ENCODE data around the gene TSTD1. TPM values are rescaled to one million over a fixed set of nuclear protein-coding genes. Genes with fewer than 3 reads are reported as not detected.

Gene TSTD1
- total RNA-seq, 1 donor from 2014 or later, result 53.7 TPM

DNA sequence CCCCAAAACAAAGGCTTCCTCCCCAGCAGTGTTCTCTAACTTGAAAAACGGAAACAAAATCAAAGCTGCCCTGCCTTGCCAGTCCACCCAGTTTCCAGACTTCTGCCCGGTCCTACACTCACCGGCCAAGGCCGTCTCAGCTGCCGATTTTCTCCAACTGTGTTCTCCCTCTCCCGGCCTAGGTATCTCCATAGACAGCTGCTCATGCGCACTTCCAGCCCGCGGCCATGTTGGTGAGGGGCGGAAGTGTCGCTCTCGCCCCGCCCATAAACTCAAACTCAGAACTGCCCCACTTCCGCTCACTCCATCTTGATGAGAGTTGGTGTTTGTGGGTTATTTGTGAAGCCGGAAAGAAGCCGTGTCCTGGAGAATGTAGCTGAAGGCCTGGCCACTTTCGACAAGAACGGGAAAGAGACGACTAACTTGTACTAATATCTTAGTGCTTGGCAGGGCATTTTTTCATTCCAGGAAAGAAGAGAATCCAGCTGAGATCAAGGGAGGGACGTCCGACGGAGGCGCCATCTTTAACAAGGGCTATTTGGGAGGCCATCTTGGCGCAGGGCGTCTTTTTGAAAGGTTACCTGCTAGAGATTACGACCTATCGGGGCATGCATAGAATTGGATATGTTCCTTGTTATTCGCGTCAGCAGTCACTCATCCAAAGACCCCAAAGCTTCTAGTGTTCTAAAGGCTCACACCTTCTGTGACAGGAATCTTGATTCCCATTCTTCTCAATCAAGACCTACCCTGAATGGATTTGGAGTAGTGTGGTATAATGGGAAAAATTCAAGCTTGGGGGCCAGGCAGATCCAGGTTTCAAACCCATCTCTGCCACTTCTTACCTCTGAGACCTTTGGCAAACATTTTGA is 7.2 kb upstream of the TSTD1 start, which contains the start of gene USF1:
USF1 (minus strand) TSS at position 242 of the 869 bp plus-strand sequence. CDS start 2,702 bp downstream, outside the sequence.
- TF ChIP-seq, protein P1, sequence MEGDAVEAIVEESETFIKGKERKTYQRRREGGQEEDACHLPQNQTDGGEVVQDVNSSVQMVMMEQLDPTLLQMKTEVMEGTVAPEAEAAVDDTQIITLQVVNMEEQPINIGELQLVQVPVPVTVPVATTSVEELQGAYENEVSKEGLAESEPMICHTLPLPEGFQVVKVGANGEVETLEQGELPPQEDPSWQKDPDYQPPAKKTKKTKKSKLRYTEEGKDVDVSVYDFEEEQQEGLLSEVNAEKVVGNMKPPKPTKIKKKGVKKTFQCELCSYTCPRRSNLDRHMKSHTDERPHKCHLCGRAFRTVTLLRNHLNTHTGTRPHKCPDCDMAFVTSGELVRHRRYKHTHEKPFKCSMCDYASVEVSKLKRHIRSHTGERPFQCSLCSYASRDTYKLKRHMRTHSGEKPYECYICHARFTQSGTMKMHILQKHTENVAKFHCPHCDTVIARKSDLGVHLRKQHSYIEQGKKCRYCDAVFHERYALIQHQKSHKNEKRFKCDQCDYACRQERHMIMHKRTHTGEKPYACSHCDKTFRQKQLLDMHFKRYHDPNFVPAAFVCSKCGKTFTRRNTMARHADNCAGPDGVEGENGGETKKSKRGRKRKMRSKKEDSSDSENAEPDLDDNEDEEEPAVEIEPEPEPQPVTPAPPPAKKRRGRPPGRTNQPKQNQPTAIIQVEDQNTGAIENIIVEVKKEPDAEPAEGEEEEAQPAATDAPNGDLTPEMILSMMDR (IDR thresholded peaks at IDR 0.05; ENCODE audit: unreplicated experiment), result peak; percentile 17
- H3K36me3 Mint-ChIP-seq, result peaks cover 39% of the 10 kb centered on the region
- H3K4me3 Mint-ChIP-seq, result peak within 1 kb of the TSS; percentile 91
- peak within 1 kb of the TSS; percentile 100 for H3K27ac Mint-ChIP-seq
- DNase-seq (ENCODE audit: low spot score in 2 of 2, unreplicated experiment in 2 of 2), result peak; percentile 86 to 95
- peaks cover 23% of the 10 kb centered on the region for H3K4me1 Mint-ChIP-seq
- peaks cover 24% of the 10 kb centered on the region for H3K9me3 Mint-ChIP-seq
- H3K27me3 Mint-ChIP-seq (ENCODE audit: low read depth), result no peaks in the 10 kb centered on the region

DNA sequence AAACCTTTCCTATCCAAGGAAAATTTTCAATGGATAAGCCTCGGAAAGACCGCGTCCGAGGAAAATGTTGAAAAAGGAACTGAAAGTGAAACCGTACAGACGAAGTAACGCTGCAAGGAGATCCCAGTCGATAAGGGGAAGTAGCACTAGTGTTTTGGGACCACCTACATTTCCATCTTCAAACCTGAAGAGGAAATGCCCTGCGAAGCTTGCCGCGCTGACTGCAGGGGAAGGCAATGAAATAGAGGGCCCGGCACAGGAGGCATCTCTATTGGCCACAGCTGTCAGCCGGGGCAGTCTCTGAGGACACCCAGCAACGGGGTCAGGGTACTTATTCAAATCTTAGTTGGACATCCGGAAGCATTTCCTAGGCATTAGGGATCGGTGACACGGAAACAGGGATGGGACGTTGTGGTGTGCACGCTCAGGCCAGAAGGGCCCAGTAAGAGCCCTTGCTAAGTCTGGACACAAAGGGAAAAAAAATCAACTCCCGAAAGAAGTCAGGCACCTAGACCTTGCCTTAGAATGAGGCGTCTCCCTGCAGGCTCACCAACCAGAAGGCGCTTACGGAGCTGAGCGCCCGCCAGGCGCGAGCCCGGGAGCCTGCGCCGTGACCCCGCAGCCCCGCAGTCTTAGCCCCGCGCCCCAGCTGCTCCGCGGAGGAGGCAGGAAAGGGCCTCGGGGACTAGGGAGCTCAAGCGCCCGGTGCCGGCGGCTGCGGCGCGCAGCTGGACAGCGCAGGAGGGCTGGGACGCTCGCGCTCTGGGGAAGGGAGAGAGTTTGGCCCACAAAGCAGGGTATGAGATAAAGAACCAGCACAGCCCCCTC is 6.4 kb upstream of the TSTD1 start:
- Mint-ChIP-seq H3K36me3 (peaks cover 43% of the 10 kb centered on the region), H3K4me1 (peaks cover 23% of the 10 kb centered on the region), H3K4me3 (peak overlapping the region; percentile 91), H3K27me3 (ENCODE audit: low read depth) (no peaks in the 10 kb centered on the region), H3K27ac (peak overlapping the region; percentile 100), H3K9me3 (peaks cover 24% of the 10 kb centered on the region)
- TF ChIP-seq, protein P1 (IDR thresholded peaks at IDR 0.05; ENCODE audit: unreplicated experiment), result no peak
- DNase-seq (ENCODE audit: low spot score in 2 of 2, unreplicated experiment in 2 of 2), result peak in 1 of 2 experiments; percentile 48

DNA sequence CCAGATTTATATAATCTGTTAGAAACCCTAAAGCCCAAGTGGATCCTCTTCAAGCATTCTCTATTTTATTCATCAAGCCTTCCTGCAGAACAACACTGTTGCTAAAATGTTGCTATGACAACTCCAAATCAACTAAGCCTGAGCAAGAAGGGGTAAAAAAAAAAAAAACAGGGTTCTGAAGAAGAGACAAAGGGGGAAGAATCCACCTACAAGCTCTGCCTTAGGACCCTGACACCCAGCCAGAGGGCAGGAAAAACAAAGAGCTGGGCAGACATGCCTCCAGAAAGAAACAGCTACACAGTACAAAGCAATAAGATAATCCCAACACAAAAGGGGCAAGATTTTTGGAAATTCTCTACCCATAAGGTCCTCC is 5.8 kb upstream of the TSTD1 start:
- H3K27me3 Mint-ChIP-seq (ENCODE audit: low read depth), result no peaks in the 10 kb centered on the region
- DNase-seq (ENCODE audit: low spot score in 2 of 2, unreplicated experiment in 2 of 2), result no peak
- peak overlapping the region; percentile 100 for H3K27ac Mint-ChIP-seq
- H3K9me3 Mint-ChIP-seq, result peaks cover 24% of the 10 kb centered on the region
- H3K4me3 Mint-ChIP-seq, result peak overlapping the region; percentile 91
- TF ChIP-seq, protein P1 (IDR thresholded peaks at IDR 0.05; ENCODE audit: unreplicated experiment), result no peak
- peaks cover 47% of the 10 kb centered on the region for H3K36me3 Mint-ChIP-seq
- H3K4me1 Mint-ChIP-seq, result peaks cover 23% of the 10 kb centered on the region

DNA sequence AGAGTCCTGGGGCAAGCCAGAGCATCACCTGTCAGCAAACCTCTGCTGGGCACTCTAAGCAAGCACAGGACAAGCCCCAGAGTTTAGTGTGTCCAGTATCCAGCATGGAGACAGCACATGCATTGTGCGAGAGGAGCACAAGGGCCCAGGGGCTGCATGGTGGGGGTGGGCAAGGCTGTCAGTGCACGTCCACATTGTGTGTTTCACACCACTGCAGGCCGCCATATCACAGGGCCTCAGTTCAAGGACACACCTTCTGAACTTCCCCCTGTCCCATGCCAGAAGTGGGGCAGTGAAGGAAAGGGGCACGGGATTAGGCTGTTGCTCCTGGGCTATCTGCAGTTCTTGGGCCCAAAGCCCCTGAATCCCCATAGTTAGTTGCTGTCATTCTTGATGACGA is 782 bp upstream of the TSTD1 start:
- H3K27me3 Mint-ChIP-seq (ENCODE audit: low read depth), result no peaks in the 10 kb centered on the region
- DNase-seq (ENCODE audit: low spot score in 2 of 2, unreplicated experiment in 2 of 2), result no peak
- H3K27ac Mint-ChIP-seq, result no peak overlapping the region
- TF ChIP-seq, protein P1 (IDR thresholded peaks at IDR 0.05; ENCODE audit: unreplicated experiment), result no peak
- H3K4me3 Mint-ChIP-seq, result peak overlapping the region; percentile 59
- H3K4me1 Mint-ChIP-seq, result peaks cover 22% of the 10 kb centered on the region
- no peaks in the 10 kb centered on the region for H3K9me3 Mint-ChIP-seq
- peaks cover 20% of the 10 kb centered on the region for H3K36me3 Mint-ChIP-seq

DNA sequence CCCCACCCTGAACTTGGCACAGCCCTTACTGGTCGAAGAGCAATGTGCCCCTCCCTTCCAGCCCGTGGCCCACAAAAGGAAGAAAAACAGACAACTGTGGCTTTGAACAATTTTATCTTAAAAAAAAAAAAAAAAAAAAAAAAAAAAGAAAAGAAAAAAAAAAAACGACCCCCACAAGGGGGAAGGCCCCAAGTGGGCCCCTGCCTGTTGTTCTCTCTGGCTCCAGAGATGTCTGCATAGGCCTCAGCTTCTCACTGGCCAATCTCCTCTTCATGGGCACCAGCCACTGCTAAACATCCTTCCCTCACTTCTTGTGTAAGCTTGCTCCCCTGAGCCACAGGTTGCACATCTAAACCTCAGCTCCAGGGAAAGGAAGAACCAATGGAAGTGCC is 386 bp upstream of the TSTD1 start:
- no peaks in the 10 kb centered on the region for H3K9me3 Mint-ChIP-seq
- H3K27ac Mint-ChIP-seq, result peak overlapping the region; percentile 94
- H3K36me3 Mint-ChIP-seq, result peaks cover 20% of the 10 kb centered on the region
- peaks cover 19% of the 10 kb centered on the region for H3K4me1 Mint-ChIP-seq
- TF ChIP-seq, protein P1 (IDR thresholded peaks at IDR 0.05; ENCODE audit: unreplicated experiment), result no peak
- H3K27me3 Mint-ChIP-seq (ENCODE audit: low read depth), result no peaks in the 10 kb centered on the region
- peak overlapping the region; percentile 79 for H3K4me3 Mint-ChIP-seq
- no peak for DNase-seq (ENCODE audit: low spot score in 2 of 2, unreplicated experiment in 2 of 2)
